ENCODE data around the gene SRGAP3. TPM values are rescaled to one million over a fixed set of nuclear protein-coding genes. Genes with fewer than 3 reads are reported as not detected.
A peak's percentile ranks its signal among the peaks of the same experiment; 100 is the strongest.
"Not testable (repeated sequence)": the region's sequence is repeated elsewhere in the genome, so short reads cannot be mapped to it uniquely, and the experiment has no call there.

The SRGAP3 gene
- 10.9 TPM for polyA plus RNA-seq (2013, experiment 1 of 2)
- polyA plus RNA-seq (2013, experiment 2 of 2): 8.9 TPM

- Histone ChIP-seq H3K4me1 (ENCODE audit: control insufficient read depth, insufficient read depth, low read length, poor library complexity, severe bottlenecking) (peaks cover 9% of the 10 kb centered on the region), H3K36me3 (ENCODE audit: control insufficient read depth, insufficient read depth, low read length) (no peaks in the 10 kb centered on the region), H3K27ac (ENCODE audit: low read depth, low read length, severe bottlenecking) (peak within 1 kb of the TSS; percentile 70), H3K4me3 (ENCODE audit: extremely low read depth, insufficient read depth, low read length, poor library complexity, severe bottlenecking) (peak within 1 kb of the TSS; percentile 40), H3K9me3 (ENCODE audit: control insufficient read depth, low read length) (no peaks in the 10 kb centered on the region)
- WGBS, 2 experiments (ENCODE audit: insufficient coverage in 2 of 2): 10 to 22% methylated on average over 18 to 19 of the region's 28 CpGs
These were observed at the start of gene SRGAP3 for GRCh38 chr3:9249273-9250192. Gene SRGAP3, minus strand, starts transcription at chr3:9249646. Its CDS starts 695 bp downstream, at chr3:9248951.

- no peak overlapping the region for H3K27ac ChIP-seq (ENCODE audit: low read depth, low read length, severe bottlenecking)
- peaks cover 3% of the 10 kb centered on the region for H3K4me1 ChIP-seq (ENCODE audit: control insufficient read depth, insufficient read depth, low read length, poor library complexity, severe bottlenecking)
- no peak overlapping the region for H3K4me3 ChIP-seq (ENCODE audit: extremely low read depth, insufficient read depth, low read length, poor library complexity, severe bottlenecking)
- H3K9me3 ChIP-seq (ENCODE audit: control insufficient read depth, low read length): no peaks in the 10 kb centered on the region
- H3K36me3 ChIP-seq (ENCODE audit: control insufficient read depth, insufficient read depth, low read length): no peaks in the 10 kb centered on the region
These were observed 48.8 kb upstream of the SRGAP3 start for GRCh38 chr3:9298236-9298635.

GRCh38 chr3:9296241-9296640 lies 46.8 kb upstream of the SRGAP3 start:
- Histone ChIP-seq H3K36me3 (ENCODE audit: control insufficient read depth, insufficient read depth, low read length) (no peaks in the 10 kb centered on the region), H3K4me1 (ENCODE audit: control insufficient read depth, insufficient read depth, low read length, poor library complexity, severe bottlenecking) (peaks cover under 1% of the 10 kb centered on the region), H3K4me3 (ENCODE audit: extremely low read depth, insufficient read depth, low read length, poor library complexity, severe bottlenecking) (no peak overlapping the region), H3K9me3 (ENCODE audit: control insufficient read depth, low read length) (no peaks in the 10 kb centered on the region), H3K27ac (ENCODE audit: low read depth, low read length, severe bottlenecking) (no peak overlapping the region)
- WGBS, 2 experiments (ENCODE audit: insufficient coverage in 2 of 2): no CpG with 5 or more reads among the region's 1 CpG

GRCh38 chr3:9295007-9295406 lies 45.6 kb upstream of the SRGAP3 start:
- no peaks in the 10 kb centered on the region for H3K36me3 ChIP-seq (ENCODE audit: control insufficient read depth, insufficient read depth, low read length)
- H3K27ac ChIP-seq (ENCODE audit: low read depth, low read length, severe bottlenecking): no peak overlapping the region
- no peaks in the 10 kb centered on the region for H3K9me3 ChIP-seq (ENCODE audit: control insufficient read depth, low read length)
- H3K4me1 ChIP-seq (ENCODE audit: control insufficient read depth, insufficient read depth, low read length, poor library complexity, severe bottlenecking): no peaks in the 10 kb centered on the region
- H3K4me3 ChIP-seq (ENCODE audit: extremely low read depth, insufficient read depth, low read length, poor library complexity, severe bottlenecking): no peak overlapping the region

GRCh38 chr3:9293953-9294352 lies 44.5 kb upstream of the SRGAP3 start:
- not testable (repeated sequence) for H3K4me3 ChIP-seq (ENCODE audit: extremely low read depth, insufficient read depth, low read length, poor library complexity, severe bottlenecking); H3K36me3 ChIP-seq (ENCODE audit: control insufficient read depth, insufficient read depth, low read length); H3K9me3 ChIP-seq (ENCODE audit: control insufficient read depth, low read length); H3K4me1 ChIP-seq (ENCODE audit: control insufficient read depth, insufficient read depth, low read length, poor library complexity, severe bottlenecking); H3K27ac ChIP-seq (ENCODE audit: low read depth, low read length, severe bottlenecking)
- WGBS, 2 experiments (ENCODE audit: insufficient coverage in 2 of 2): 100% methylated on average over 1 of the region's 2 CpGs; no CpG with 5 or more reads in 1 of the 2 experiments

- H3K27ac ChIP-seq (ENCODE audit: low read depth, low read length, severe bottlenecking): no peak overlapping the region
- no peaks in the 10 kb centered on the region for H3K4me1 ChIP-seq (ENCODE audit: control insufficient read depth, insufficient read depth, low read length, poor library complexity, severe bottlenecking)
- H3K9me3 ChIP-seq (ENCODE audit: control insufficient read depth, low read length): no peaks in the 10 kb centered on the region
- no peaks in the 10 kb centered on the region for H3K36me3 ChIP-seq (ENCODE audit: control insufficient read depth, insufficient read depth, low read length)
- 100% methylated on average over 2 of the region's 3 CpGs for WGBS, 2 experiments (ENCODE audit: insufficient coverage in 2 of 2)
- H3K4me3 ChIP-seq (ENCODE audit: extremely low read depth, insufficient read depth, low read length, poor library complexity, severe bottlenecking): no peak overlapping the region
These were observed 43.6 kb upstream of the SRGAP3 start for GRCh38 chr3:9293076-9293475.

GRCh38 chr3:9292516-9292915 lies 43.1 kb upstream of the SRGAP3 start:
- H3K4me1 ChIP-seq (ENCODE audit: control insufficient read depth, insufficient read depth, low read length, poor library complexity, severe bottlenecking): no peaks in the 10 kb centered on the region
- 100% methylated on average over 1 of the region's 2 CpGs; no CpG with 5 or more reads in 1 of the 2 experiments for WGBS, 2 experiments (ENCODE audit: insufficient coverage in 2 of 2)
- no peak overlapping the region for H3K27ac ChIP-seq (ENCODE audit: low read depth, low read length, severe bottlenecking)
- H3K36me3 ChIP-seq (ENCODE audit: control insufficient read depth, insufficient read depth, low read length): no peaks in the 10 kb centered on the region
- no peak overlapping the region for H3K4me3 ChIP-seq (ENCODE audit: extremely low read depth, insufficient read depth, low read length, poor library complexity, severe bottlenecking)
- H3K9me3 ChIP-seq (ENCODE audit: control insufficient read depth, low read length): no peaks in the 10 kb centered on the region

GRCh38 chr3:9291821-9292410 lies 42.5 kb upstream of the SRGAP3 start:
- 72 to 79% methylated on average over 6 of the region's 6 CpGs for WGBS, 2 experiments (ENCODE audit: insufficient coverage in 2 of 2)
- Histone ChIP-seq H3K36me3 (ENCODE audit: control insufficient read depth, insufficient read depth, low read length) (no peaks in the 10 kb centered on the region), H3K4me3 (ENCODE audit: extremely low read depth, insufficient read depth, low read length, poor library complexity, severe bottlenecking) (no peak overlapping the region), H3K27ac (ENCODE audit: low read depth, low read length, severe bottlenecking) (no peak overlapping the region), H3K4me1 (ENCODE audit: control insufficient read depth, insufficient read depth, low read length, poor library complexity, severe bottlenecking) (no peaks in the 10 kb centered on the region), H3K9me3 (ENCODE audit: control insufficient read depth, low read length) (no peaks in the 10 kb centered on the region)

- Histone ChIP-seq H3K4me1 (ENCODE audit: control insufficient read depth, insufficient read depth, low read length, poor library complexity, severe bottlenecking) (no peaks in the 10 kb centered on the region), H3K27ac (ENCODE audit: low read depth, low read length, severe bottlenecking) (no peak overlapping the region), H3K36me3 (ENCODE audit: control insufficient read depth, insufficient read depth, low read length) (no peaks in the 10 kb centered on the region), H3K4me3 (ENCODE audit: extremely low read depth, insufficient read depth, low read length, poor library complexity, severe bottlenecking) (no peak overlapping the region), H3K9me3 (ENCODE audit: control insufficient read depth, low read length) (no peaks in the 10 kb centered on the region)
- no CpG with 5 or more reads among the region's 2 CpGs for WGBS, 2 experiments (ENCODE audit: insufficient coverage in 2 of 2)
These were observed 41.1 kb upstream of the SRGAP3 start for GRCh38 chr3:9290566-9290965.

GRCh38 chr3:9281533-9281932 lies 32.1 kb upstream of the SRGAP3 start:
- not testable (repeated sequence) for H3K27ac ChIP-seq (ENCODE audit: low read depth, low read length, severe bottlenecking); H3K4me1 ChIP-seq (ENCODE audit: control insufficient read depth, insufficient read depth, low read length, poor library complexity, severe bottlenecking); H3K4me3 ChIP-seq (ENCODE audit: extremely low read depth, insufficient read depth, low read length, poor library complexity, severe bottlenecking); H3K36me3 ChIP-seq (ENCODE audit: control insufficient read depth, insufficient read depth, low read length); H3K9me3 ChIP-seq (ENCODE audit: control insufficient read depth, low read length)
- 80 to 84% methylated on average over 5 to 6 of the region's 8 CpGs for WGBS, 2 experiments (ENCODE audit: insufficient coverage in 2 of 2)

Data from mesodermal cell (in vitro differentiated cells).